B cell (primary cell): ENCODE results near the gene CNIH1.
"Not testable (repeated sequence)": the region's sequence is repeated elsewhere in the genome, so short reads cannot be mapped to it uniquely, and the experiment has no call there.

Source experiments
- CTCF ChIP-seq: fragments of 200-600 bp; IDR thresholded peaks from one replicate; pipeline ENCODE4 v1.8.0; 2022; ENCODE audit warnings: antibody characterized with exemption, mild to moderate bottlenecking
- EZH2 ChIP-seq: IDR thresholded peaks from 2 replicates; pipeline ENCODE4 v1.6.1; 2012; ENCODE audit warnings: borderline replicate concordance, low read depth, mild to moderate bottlenecking, moderate library complexity, low read length; ENCODE audit not compliant: insufficient read depth, poor library complexity, severe bottlenecking

- not testable (repeated sequence) for TF ChIP-seq CTCF, EZH2
These were observed 1.8 kb upstream of the CNIH1 start for GRCh38 chr14:54442961-54443360.
